SK-N-SH (cell line): ENCODE results near the gene CRYBG1.

Experiments
- CHD2 ChIP-seq: fragments of 150-350 bp; IDR thresholded peaks from 2 replicates; pipeline ENCODE4 v1.6.1; 2018; ENCODE audit warnings: low read length; ENCODE audit not compliant: partially characterized antibody
- CTCF ChIP-seq: fragments of 200-600 bp; sonication (generic); IDR thresholded peaks from 2 replicates; pipeline ENCODE4 v1.6.1; 2017; ENCODE audit warnings: antibody characterized with exemption, mild to moderate bottlenecking, moderate library complexity
- ELF1 ChIP-seq: IDR thresholded peaks from 2 replicates; pipeline ENCODE4 v1.4.0; 2012
- JUND ChIP-seq: IDR thresholded peaks from 2 replicates; pipeline ENCODE4 v1.4.0; 2012
- RFX5 ChIP-seq: IDR thresholded peaks from 2 replicates; pipeline ENCODE4 v1.6.1; 2012; ENCODE audit warnings: mild to moderate bottlenecking, improper control_type of control experiment, low read length
- TAF1 ChIP-seq: IDR thresholded peaks from 2 replicates; pipeline ENCODE4 v1.6.1; 2012; ENCODE audit warnings: low read depth, mild to moderate bottlenecking, low read length, moderate library complexity, borderline replicate concordance
- TEAD4 ChIP-seq: IDR thresholded peaks from 2 replicates; pipeline ENCODE4 v1.4.0; 2012; ENCODE audit warnings: mild to moderate bottlenecking, borderline replicate concordance; ENCODE audit not compliant: insufficient read depth
- YY1 ChIP-seq: IDR thresholded peaks from 2 replicates; pipeline ENCODE4 v1.4.0; 2012; ENCODE audit warnings: low read depth, mild to moderate bottlenecking
- ZBTB33 ChIP-seq: IDR thresholded peaks from 2 replicates; pipeline ENCODE4 v1.4.0; 2012; ENCODE audit warnings: low read depth, borderline replicate concordance
- TF ChIP-seq, protein P1 (sequence below): IDR thresholded peaks from 2 replicates; pipeline ENCODE4 v1.4.0; 2012; ENCODE audit warnings: low read depth
- TF ChIP-seq, protein P2 (sequence below): IDR thresholded peaks from 2 replicates; pipeline ENCODE4; 2012
- TF ChIP-seq, protein P3 (sequence below): fragments of 150-350 bp; IDR thresholded peaks from 2 replicates; pipeline ENCODE4 v1.6.1; 2017; ENCODE audit warnings: antibody characterized with exemption, low read length, low read depth, borderline replicate concordance

- TF ChIP-seq CHD2 (no peak), CTCF (no peak), JUND (no peak), TAF1 (no peak), ELF1 (no peak), RFX5 (no peak), YY1 (no peak), ZBTB33 (no peak), TEAD4 (no peak)
- TF ChIP-seq, protein P1, sequence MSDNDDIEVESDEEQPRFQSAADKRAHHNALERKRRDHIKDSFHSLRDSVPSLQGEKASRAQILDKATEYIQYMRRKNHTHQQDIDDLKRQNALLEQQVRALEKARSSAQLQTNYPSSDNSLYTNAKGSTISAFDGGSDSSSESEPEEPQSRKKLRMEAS: no peak
- TF ChIP-seq, protein P2, sequence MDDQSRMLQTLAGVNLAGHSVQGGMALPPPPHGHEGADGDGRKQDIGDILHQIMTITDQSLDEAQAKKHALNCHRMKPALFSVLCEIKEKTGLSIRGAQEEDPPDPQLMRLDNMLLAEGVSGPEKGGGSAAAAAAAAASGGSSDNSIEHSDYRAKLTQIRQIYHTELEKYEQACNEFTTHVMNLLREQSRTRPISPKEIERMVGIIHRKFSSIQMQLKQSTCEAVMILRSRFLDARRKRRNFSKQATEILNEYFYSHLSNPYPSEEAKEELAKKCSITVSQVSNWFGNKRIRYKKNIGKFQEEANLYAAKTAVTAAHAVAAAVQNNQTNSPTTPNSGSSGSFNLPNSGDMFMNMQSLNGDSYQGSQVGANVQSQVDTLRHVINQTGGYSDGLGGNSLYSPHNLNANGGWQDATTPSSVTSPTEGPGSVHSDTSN: no peak
- TF ChIP-seq, protein P3, sequence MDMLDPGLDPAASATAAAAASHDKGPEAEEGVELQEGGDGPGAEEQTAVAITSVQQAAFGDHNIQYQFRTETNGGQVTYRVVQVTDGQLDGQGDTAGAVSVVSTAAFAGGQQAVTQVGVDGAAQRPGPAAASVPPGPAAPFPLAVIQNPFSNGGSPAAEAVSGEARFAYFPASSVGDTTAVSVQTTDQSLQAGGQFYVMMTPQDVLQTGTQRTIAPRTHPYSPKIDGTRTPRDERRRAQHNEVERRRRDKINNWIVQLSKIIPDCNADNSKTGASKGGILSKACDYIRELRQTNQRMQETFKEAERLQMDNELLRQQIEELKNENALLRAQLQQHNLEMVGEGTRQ: no peak
Measured at GRCh38 chr6:106514583-106514885, 154.0 kb downstream of the CRYBG1 start.
